Fibroblast of the aortic adventitia (primary cell): ENCODE results near the gene PRDM10. TPM values are rescaled to one million over a fixed set of nuclear protein-coding genes. Genes with fewer than 3 reads are reported as not detected.

ENCODE experiments used
- DNase-seq: peaks from one replicate; pipeline ENCODE4 v3.0.0-alpha.2; 2010; ENCODE audit warnings: low read depth
- H3K4me3 ChIP-seq: 2 replicates; pipeline ENCODE4 v1.5.1; 2011; ENCODE audit warnings: low read depth, mild to moderate bottlenecking, control low read depth, low read length, moderate library complexity
- total RNA-seq: library from RNA; depleted of rRNA; stranded (reverse); fragments of >200 nt; gene quantifications from 2 replicates; pipeline ENCODE4 v1.2.3, GENCODE V29; 2012; ENCODE audit warnings: low replicate concordance
- TF ChIP-seq, protein P1 (sequence below): IDR thresholded peaks from 2 replicates; pipeline ENCODE4 v1.5.1; 2011; ENCODE audit warnings: mild to moderate bottlenecking, low read length, control low read depth, inconsistent platforms; ENCODE audit not compliant: insufficient read depth

PRDM10 gene
- total RNA-seq, 1 donor, result 8.0 TPM

DNA sequence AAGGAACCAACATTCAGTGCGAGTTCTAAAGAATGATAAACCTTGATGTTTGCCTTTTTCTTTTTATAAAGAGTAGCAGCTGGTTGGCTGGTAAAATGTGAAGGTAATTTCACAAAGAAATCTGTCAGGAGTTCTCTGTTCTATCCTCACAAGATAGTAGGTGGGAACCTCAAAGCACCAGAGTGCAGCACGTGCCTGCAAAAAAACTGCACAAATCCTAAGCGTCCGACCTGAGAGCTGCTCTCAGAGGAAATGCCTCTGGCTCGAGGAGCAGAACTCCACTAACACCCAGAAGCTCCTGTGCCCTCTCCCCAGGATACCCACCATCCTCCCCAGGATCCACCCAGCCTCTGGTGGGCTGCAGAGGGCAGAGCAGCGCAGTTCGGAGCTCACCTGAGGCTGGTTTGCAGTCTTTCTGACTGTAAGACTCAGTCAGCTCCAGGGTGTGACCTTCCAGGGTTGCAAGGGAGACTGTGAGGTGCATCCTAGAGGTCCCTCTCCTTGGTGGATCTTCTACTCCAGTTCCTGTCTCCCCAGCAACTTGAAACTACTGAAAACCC is 23.5 kb downstream of the PRDM10 start:
- no peak overlapping the region for H3K4me3 ChIP-seq
- DNase-seq, result no peak
- TF ChIP-seq, protein P1, sequence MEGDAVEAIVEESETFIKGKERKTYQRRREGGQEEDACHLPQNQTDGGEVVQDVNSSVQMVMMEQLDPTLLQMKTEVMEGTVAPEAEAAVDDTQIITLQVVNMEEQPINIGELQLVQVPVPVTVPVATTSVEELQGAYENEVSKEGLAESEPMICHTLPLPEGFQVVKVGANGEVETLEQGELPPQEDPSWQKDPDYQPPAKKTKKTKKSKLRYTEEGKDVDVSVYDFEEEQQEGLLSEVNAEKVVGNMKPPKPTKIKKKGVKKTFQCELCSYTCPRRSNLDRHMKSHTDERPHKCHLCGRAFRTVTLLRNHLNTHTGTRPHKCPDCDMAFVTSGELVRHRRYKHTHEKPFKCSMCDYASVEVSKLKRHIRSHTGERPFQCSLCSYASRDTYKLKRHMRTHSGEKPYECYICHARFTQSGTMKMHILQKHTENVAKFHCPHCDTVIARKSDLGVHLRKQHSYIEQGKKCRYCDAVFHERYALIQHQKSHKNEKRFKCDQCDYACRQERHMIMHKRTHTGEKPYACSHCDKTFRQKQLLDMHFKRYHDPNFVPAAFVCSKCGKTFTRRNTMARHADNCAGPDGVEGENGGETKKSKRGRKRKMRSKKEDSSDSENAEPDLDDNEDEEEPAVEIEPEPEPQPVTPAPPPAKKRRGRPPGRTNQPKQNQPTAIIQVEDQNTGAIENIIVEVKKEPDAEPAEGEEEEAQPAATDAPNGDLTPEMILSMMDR, result no peak

DNA sequence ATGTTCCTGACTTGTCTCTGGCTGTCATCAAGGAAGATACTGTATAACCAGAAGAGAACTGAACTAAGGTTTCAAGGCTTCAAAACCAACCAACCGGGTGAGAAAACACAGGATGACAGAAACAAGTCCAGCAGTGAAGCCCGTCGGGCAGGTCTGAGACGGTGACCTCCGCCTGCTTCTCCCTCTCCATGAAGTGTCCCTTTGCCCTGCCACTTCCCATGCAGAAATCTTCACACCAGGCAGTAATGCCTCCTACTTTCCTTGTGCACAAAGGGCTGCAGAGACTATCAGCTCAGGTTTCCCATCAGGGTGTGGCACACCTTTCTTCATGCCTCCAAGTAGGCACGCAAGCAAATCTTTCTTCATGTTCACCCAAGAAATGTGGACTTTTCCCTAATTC is 24.2 kb downstream of the PRDM10 start:
- TF ChIP-seq, protein P1, result no peak
- no peak overlapping the region for H3K4me3 ChIP-seq
- no peak for DNase-seq

DNA sequence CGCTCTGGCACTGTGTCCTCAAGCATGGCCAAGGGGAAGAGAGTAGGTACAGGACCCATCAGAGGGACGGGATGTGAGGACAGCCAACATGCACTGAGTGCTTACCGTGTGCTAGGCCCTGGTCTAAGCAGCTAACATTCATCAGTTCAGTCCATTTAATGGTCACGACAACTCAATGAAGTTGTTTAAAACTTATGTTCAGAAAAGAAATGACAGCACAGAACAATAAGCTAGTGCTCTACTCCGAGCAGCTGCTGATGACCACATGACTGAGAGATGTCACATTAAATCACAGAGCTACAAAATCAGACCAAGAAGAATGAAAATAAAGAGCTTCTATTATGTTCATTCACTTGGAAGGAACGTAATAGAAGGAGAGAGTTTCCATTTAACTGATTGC is 26.3 kb downstream of the PRDM10 start:
- no peak overlapping the region for H3K4me3 ChIP-seq
- TF ChIP-seq, protein P1, result no peak
- no peak for DNase-seq

DNA sequence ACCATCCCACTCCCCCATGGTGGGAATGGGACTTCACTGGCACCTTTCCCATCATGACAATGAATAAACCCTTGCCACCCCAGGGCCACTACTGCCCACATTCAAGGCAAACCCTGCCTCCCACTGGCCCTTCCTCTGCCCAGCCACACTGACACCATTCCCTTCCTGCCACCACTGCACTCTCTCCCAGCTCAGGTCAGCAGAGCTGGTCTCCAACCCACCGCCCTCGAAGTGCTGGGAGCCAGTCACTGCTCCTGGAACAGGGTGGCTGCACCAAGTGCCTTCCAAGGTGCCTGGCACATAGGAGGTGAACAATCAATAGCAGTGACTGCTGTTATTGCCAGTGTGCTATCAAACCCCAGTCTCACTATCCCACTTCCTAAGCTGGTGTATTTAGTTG is 27.1 kb downstream of the PRDM10 start:
- no peak overlapping the region for H3K4me3 ChIP-seq
- TF ChIP-seq, protein P1, result no peak

DNA sequence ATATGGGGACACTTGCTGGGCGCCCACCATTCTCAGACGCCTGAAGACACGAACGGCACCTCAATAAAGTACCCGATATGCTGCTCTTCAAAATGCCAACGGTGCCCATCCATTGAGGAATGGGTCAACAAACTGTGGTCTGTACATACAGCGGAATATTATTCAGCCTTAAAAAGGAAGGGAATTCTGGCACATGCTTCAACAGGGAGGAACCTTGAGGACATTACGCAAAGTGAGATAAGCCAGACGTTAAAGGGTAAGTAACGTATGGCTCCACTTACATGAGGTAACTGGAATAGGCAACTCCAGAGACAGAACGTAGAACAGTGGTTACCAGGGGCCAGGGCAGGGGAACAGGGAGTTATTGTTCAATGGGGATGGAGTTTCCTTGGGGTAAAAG is 28.0 kb downstream of the PRDM10 start:
- TF ChIP-seq, protein P1, result no peak
- no peak for DNase-seq
- no peak overlapping the region for H3K4me3 ChIP-seq

More for the DNA sequence above, 27.1 kb downstream of the PRDM10 start:
- DNase-seq, result no peak

DNA sequence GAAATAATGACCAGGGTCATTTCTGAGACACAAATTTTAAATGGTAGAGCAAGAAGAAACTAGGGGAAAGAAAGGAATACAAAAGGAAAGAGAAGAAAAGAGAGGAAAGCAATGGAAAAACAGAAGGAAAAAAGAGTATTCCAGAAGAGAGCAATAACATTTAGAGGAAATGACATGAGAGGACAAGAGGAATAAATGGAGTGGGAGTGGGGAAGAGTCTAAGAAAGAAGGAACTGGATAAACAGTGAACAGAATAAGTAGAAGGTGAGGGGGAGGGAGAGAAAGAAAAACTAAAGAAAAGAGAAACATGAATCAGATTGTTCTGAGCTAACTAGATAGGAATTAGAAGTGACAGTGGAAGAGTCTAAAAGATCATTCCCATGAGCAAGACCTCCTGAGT is 28.4 kb downstream of the PRDM10 start:
- DNase-seq, result no peak
- TF ChIP-seq, protein P1, result no peak
- no peak overlapping the region for H3K4me3 ChIP-seq

DNA sequence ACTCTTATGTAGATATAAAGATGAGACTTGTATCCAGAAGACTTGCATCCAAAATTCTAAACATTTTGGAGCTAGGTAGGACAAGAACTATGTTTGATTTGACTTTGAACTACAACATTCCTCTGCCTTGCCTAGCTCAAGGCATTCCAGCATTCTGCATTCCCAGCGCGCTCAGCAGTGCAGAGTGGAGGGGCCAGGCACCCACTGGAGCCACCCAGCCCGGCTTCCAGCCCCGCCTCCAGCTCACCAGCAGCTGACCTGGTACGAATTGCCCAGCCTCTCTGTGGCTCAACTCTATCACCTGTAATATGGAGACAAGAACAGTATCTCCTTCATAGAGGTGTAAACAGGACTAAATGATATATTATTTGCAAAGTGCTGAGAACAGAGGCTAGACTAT is 28.8 kb downstream of the PRDM10 start:
- no peak for DNase-seq
- TF ChIP-seq, protein P1, result no peak
- no peak overlapping the region for H3K4me3 ChIP-seq
